Chondrocyte (in vitro differentiated cells): ENCODE results near the gene YDJC. TPM values are rescaled to one million over a fixed set of nuclear protein-coding genes. Genes with fewer than 3 reads are reported as not detected.
A peak's percentile ranks its signal among the peaks of the same experiment; 100 is the strongest.
"Not testable (repeated sequence)": the region's sequence is repeated elsewhere in the genome, so short reads cannot be mapped to it uniquely, and the experiment has no call there.

ENCODE experiments used
- DNase-seq: peaks from one replicate; pipeline ENCODE4 v3.0.0; 2021; ENCODE audit warnings: mixed read lengths, low spot score
- H3K27ac Mint-ChIP-seq: one replicate; pipeline ENCODE4 v1.8.0; 2021; ENCODE audit warnings: mild to moderate bottlenecking, moderate library complexity, mixed read lengths; ENCODE audit not compliant: unreplicated experiment
- H3K27me3 Mint-ChIP-seq: 2 replicates; pipeline ENCODE4 v1.8.0; 2021; ENCODE audit warnings: low read depth, mixed read lengths
- H3K36me3 Mint-ChIP-seq: 2 replicates; pipeline ENCODE4 v1.8.0; 2021; ENCODE audit warnings: low read depth, mixed read lengths
- H3K4me1 Mint-ChIP-seq: 2 replicates; pipeline ENCODE4 v1.8.0; 2021; ENCODE audit warnings: low read depth, mild to moderate bottlenecking, mixed read lengths
- H3K4me3 Mint-ChIP-seq: one replicate; pipeline ENCODE4 v1.8.0; 2021; ENCODE audit warnings: mild to moderate bottlenecking, moderate library complexity, mixed read lengths; ENCODE audit not compliant: unreplicated experiment
- H3K9me3 Mint-ChIP-seq: 2 replicates; pipeline ENCODE4 v1.8.0; 2021; ENCODE audit warnings: low read depth, mixed read lengths
- total RNA-seq: library from RNA; stranded (reverse); gene quantifications from 3 replicates; pipeline ENCODE4 v1.2.1, GENCODE V29; 2021
- TF ChIP-seq, protein P1 (sequence below): fragments of 200-600 bp; sonication (generic); IDR thresholded peaks from 2 replicates; pipeline ENCODE4 v1.5.0; 2021; ENCODE audit warnings: antibody characterized with exemption, mild to moderate bottlenecking, moderate library complexity

Gene YDJC
- total RNA-seq, 1 donor from 2014 or later = 14.6 TPM

DNA sequence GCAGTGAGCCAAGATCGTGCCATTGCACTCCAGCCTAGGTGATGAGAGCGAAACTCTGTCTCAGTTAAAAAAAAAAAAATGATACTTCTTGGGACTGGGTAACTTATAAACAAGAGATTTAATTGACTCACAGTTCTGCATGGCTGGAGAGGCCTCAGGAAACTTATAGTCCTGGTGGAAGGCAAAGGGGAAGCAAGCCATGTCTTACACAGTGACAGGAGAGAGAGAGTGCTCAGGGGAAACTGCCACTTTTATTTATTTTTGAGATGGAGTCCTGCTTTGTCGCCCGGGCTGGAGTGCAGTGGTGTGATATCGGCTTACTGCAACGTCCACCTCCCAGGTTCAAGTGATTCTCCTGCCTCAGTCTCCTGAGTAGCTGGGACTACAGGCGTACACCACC lies 20.5 kb upstream of the YDJC start:
- no peak for DNase-seq
- TF ChIP-seq, protein P1, sequence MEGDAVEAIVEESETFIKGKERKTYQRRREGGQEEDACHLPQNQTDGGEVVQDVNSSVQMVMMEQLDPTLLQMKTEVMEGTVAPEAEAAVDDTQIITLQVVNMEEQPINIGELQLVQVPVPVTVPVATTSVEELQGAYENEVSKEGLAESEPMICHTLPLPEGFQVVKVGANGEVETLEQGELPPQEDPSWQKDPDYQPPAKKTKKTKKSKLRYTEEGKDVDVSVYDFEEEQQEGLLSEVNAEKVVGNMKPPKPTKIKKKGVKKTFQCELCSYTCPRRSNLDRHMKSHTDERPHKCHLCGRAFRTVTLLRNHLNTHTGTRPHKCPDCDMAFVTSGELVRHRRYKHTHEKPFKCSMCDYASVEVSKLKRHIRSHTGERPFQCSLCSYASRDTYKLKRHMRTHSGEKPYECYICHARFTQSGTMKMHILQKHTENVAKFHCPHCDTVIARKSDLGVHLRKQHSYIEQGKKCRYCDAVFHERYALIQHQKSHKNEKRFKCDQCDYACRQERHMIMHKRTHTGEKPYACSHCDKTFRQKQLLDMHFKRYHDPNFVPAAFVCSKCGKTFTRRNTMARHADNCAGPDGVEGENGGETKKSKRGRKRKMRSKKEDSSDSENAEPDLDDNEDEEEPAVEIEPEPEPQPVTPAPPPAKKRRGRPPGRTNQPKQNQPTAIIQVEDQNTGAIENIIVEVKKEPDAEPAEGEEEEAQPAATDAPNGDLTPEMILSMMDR = no peak
- Mint-ChIP-seq H3K4me1 (peaks cover 19% of the 10 kb centered on the region), H3K9me3 (no peaks in the 10 kb centered on the region), H3K27me3 (no peaks in the 10 kb centered on the region), H3K36me3 (peaks cover 1% of the 10 kb centered on the region), H3K4me3 (no peak overlapping the region), H3K27ac (no peak overlapping the region)

GRCh38 chr22:21646608-21647590 lies 17.1 kb upstream of the YDJC start:
- no peaks in the 10 kb centered on the region for H3K9me3 Mint-ChIP-seq
- no peaks in the 10 kb centered on the region for H3K27me3 Mint-ChIP-seq
- no peak for DNase-seq
- H3K4me1 Mint-ChIP-seq = peaks cover 30% of the 10 kb centered on the region
- no peak overlapping the region for H3K4me3 Mint-ChIP-seq
- H3K27ac Mint-ChIP-seq = no peak overlapping the region
- TF ChIP-seq, protein P1 = peak; percentile 90
- peaks cover 6% of the 10 kb centered on the region for H3K36me3 Mint-ChIP-seq

DNA sequence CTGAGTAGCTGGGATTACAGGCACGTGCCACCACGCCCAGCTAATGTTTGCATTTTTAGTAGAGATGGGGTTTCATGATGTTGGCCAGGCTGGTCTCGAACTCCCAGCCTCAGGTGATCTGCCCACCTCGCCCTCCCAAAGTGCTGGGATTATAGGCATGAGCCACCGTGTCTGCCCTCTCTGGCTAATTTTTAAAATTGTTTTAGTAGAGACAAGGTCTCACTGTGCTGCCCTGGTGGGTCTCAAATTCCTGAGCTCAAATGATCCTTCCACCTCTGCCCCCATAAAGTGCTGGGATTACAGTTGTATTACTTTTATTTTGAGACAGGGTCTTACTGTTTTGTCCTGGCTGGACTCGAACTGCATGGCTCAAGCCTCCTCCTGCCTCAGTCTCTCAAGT lies 15.7 kb upstream of the YDJC start:
- DNase-seq, H3K27me3 Mint-ChIP-seq, H3K9me3 Mint-ChIP-seq, H3K4me3 Mint-ChIP-seq, H3K36me3 Mint-ChIP-seq, H3K27ac Mint-ChIP-seq: not testable (repeated sequence)
- peaks cover 32% of the 10 kb centered on the region for H3K4me1 Mint-ChIP-seq

- Mint-ChIP-seq H3K27ac (no peak overlapping the region), H3K36me3 (peaks cover 4% of the 10 kb centered on the region), H3K4me1 (peaks cover 29% of the 10 kb centered on the region), H3K4me3 (peak overlapping the region; percentile 87), H3K27me3 (no peaks in the 10 kb centered on the region), H3K9me3 (no peaks in the 10 kb centered on the region)
- TF ChIP-seq, protein P1 = no peak
- no peak for DNase-seq
Observed at GRCh38 chr22:21643533-21644357, 13.9 kb upstream of the YDJC start.

- DNase-seq = no peak
- Mint-ChIP-seq H3K27ac (peak overlapping the region; percentile 90), H3K9me3 (no peaks in the 10 kb centered on the region), H3K4me1 (peaks cover 29% of the 10 kb centered on the region), H3K36me3 (peaks cover 4% of the 10 kb centered on the region), H3K27me3 (no peaks in the 10 kb centered on the region), H3K4me3 (peak overlapping the region; percentile 87)
- TF ChIP-seq, protein P1 = peak; percentile 84
Observed at GRCh38 chr22:21642584-21643448, 13.0 kb upstream of the YDJC start.
